Panc1 (cell line): ENCODE results near the gene CDK14. TPM values are rescaled to one million over a fixed set of nuclear protein-coding genes. Genes with fewer than 3 reads are reported as not detected.

Source experiments
- ATAC-seq: fragments of 200-7000 bp; cut with Tn5 transposase; 2 replicates; pipeline ENCODE4 v1.9.1; 2020; ENCODE audit warnings: mild to moderate bottlenecking, moderate library complexity
- BruUV-seq: library from RNA; stranded (reverse); fragments of 400-500 nt; replicated peaks from 2 replicates; lab custom pipeline; 2021; lab: Mats Ljungman, UMichigan
- CTCF ChIA-PET: fragments of 300-600 bp; sonication (Branson Sonifier 250); formaldehyde crosslinking; loops from one replicate; lab custom pipeline; 2022; ENCODE audit warnings: antibody characterized with exemption; lab: Charles Lee
- POLR2A ChIA-PET: fragments of 300-600 bp; sonication (Branson Sonifier 250); formaldehyde crosslinking; loops from one replicate; lab custom pipeline; 2022; ENCODE audit warnings: antibody characterized with exemption; lab: Charles Lee
- DNase-seq: peaks from one replicate; pipeline ENCODE4 v3.0.0-alpha.2; 2010; ENCODE audit warnings: low read depth, low spot score
- H3K27ac ChIP-seq: 2 replicates; pipeline ENCODE4 v1.5.1; 2011; ENCODE audit warnings: mild to moderate bottlenecking, low read length, inconsistent platforms
- H3K27me3 ChIP-seq: fragments of 200-500 bp; sonication (Bioruptor generic); 2 replicates; pipeline ENCODE4 v1.6.0; 2014; ENCODE audit warnings: low read length, inconsistent platforms; ENCODE audit not compliant: control insufficient read depth, insufficient read depth
- H3K36me3 ChIP-seq: fragments of 200-500 bp; sonication (Bioruptor generic); 2 replicates; pipeline ENCODE4 v1.5.1; 2014; ENCODE audit warnings: inconsistent platforms, mild to moderate bottlenecking, low read length, moderate library complexity; ENCODE audit not compliant: control insufficient read depth, insufficient read depth
- H3K4me1 ChIP-seq: 2 replicates; pipeline ENCODE4 v1.5.1; 2011; ENCODE audit warnings: inconsistent platforms, mild to moderate bottlenecking, low read length, moderate library complexity; ENCODE audit not compliant: control insufficient read depth, insufficient read depth
- H3K4me3 ChIP-seq, 2 experiments: 2 replicates each; pipeline ENCODE4 v1.5.1; 2011 to 2012; ENCODE audit warnings: low read depth in 2 of 2, low read length in 2 of 2, mild to moderate bottlenecking in 2 of 2, inconsistent platforms in 1 of 2, moderate library complexity in 1 of 2
- H3K9me3 ChIP-seq: fragments of 200-500 bp; sonication (Bioruptor generic); 2 replicates; pipeline ENCODE4 v1.5.1; 2014; ENCODE audit warnings: low read depth, mild to moderate bottlenecking, inconsistent platforms, low read length, moderate library complexity; ENCODE audit not compliant: control insufficient read depth, insufficient read depth
- CTCF ChIP-seq: fragments of 450-650 bp; IDR thresholded peaks from 2 replicates; pipeline ENCODE4 v1.5.1; 2017; ENCODE audit warnings: mild to moderate bottlenecking
- POLR2AphosphoS5 ChIP-seq: IDR thresholded peaks from 2 replicates; pipeline ENCODE4 v1.6.1; 2012; ENCODE audit warnings: mild to moderate bottlenecking, low read depth, low read length, moderate library complexity
- REST ChIP-seq, 2 experiments: IDR thresholded peaks; 2 replicates each; pipeline ENCODE4 v1.6.1; 2011 to 2012; ENCODE audit warnings: low read depth in 2 of 2, control low read depth in 1 of 2, low read length in 1 of 2, mild to moderate bottlenecking in 1 of 2, moderate library complexity in 1 of 2; ENCODE audit not compliant: insufficient read depth in 1 of 2
- SIN3A ChIP-seq: IDR thresholded peaks from 2 replicates; pipeline ENCODE4 v1.6.1; 2012; ENCODE audit warnings: low read depth, mild to moderate bottlenecking, low read length, moderate library complexity, borderline replicate concordance; ENCODE audit not compliant: insufficient read depth
- TCF7L2 ChIP-seq: IDR thresholded peaks from 2 replicates; pipeline ENCODE4 v1.6.1; 2011; ENCODE audit warnings: mild to moderate bottlenecking, low read depth, low read length, inconsistent platforms
- in situ Hi-C: cut with HindIII; loops from 2 replicates; pipeline ENCODE4 v1.10.0; 2016; ENCODE audit warnings: low sequenced_read_pairs, low pct_unique_long_range_greater_than_20kb
- intact Hi-C: fragments of 100-400 bp; cut with micrococcal nuclease; formaldehyde crosslinking; loops from one replicate; pipeline ENCODE4 v1.10.0; 2022; ENCODE audit not compliant: unreplicated experiment
- total RNA-seq: library from RNA; stranded (reverse); gene quantifications from one replicate; pipeline ENCODE4 v1.2.1, GENCODE V29; 2021; ENCODE audit not compliant: unreplicated experiment

The CDK14 gene
- total RNA-seq, 1 experiment from 2014 or later: 3.0 TPM

GRCh38 chr7:90692947-90693346 is 96.8 kb downstream of the CDK14 start:
- no peak for ATAC-seq
- TF ChIP-seq POLR2AphosphoS5 (no peak), CTCF (no peak), REST (IDR thresholded peaks at IDR 0.05; ENCODE audit: insufficient read depth in 1 of 2, low read depth in 2 of 2, low read length in 1 of 2) (no peak), TCF7L2 (no peak), SIN3A (no peak)
- Histone ChIP-seq H3K27ac (no peak overlapping the region), H3K9me3 (no peaks in the 10 kb centered on the region), H3K4me1 (no peaks in the 10 kb centered on the region), H3K36me3 (no peaks in the 10 kb centered on the region), H3K27me3 (no peaks in the 10 kb centered on the region), H3K4me3 (no peak overlapping the region)
- intact Hi-C loops (no loop called here), in situ Hi-C loops (no loop called here)
- no TSS peak for BruUV-seq
- ChIA-PET POLR2A (no interaction called here), CTCF (no interaction called here)
- no peak for DNase-seq

GRCh38 chr7:90693939-90694338 is 97.8 kb downstream of the CDK14 start:
- Histone ChIP-seq H3K9me3 (no peaks in the 10 kb centered on the region), H3K27ac (no peak overlapping the region), H3K27me3 (no peaks in the 10 kb centered on the region), H3K4me3 (no peak overlapping the region), H3K4me1 (no peaks in the 10 kb centered on the region), H3K36me3 (no peaks in the 10 kb centered on the region)
- DNase-seq (no peak), ATAC-seq (no peak)
- in situ Hi-C loops: no loop called here
- intact Hi-C loops: no loop called here
- BruUV-seq: no TSS peak
- TF ChIP-seq POLR2AphosphoS5 (no peak), CTCF (no peak), TCF7L2 (no peak), SIN3A (no peak), REST (IDR thresholded peaks at IDR 0.05; ENCODE audit: insufficient read depth in 1 of 2, low read depth in 2 of 2, low read length in 1 of 2) (no peak)
- CTCF ChIA-PET: no interaction called here
- POLR2A ChIA-PET: no interaction called here
